Liver (tissue), 9 donors: Measurements from ENCODE around the gene CYP8B1. TPM values are rescaled to one million over a fixed set of nuclear protein-coding genes. Genes with fewer than 3 reads are reported as not detected.

Experiments used
- DNase-seq: peaks from one replicate; pipeline ENCODE4 v3.0.0-alpha.2; 2017; ENCODE audit warnings: low spot score
- H3K27ac ChIP-seq, 2 donors: one replicate each; pipeline ENCODE4 v1.7.0; 2013; ENCODE audit warnings: inconsistent platforms in 2 of 2, low read length in 2 of 2, control low read depth in 1 of 2, low read depth in 1 of 2, mild to moderate bottlenecking in 1 of 2
- H3K27me3 ChIP-seq, 4 donors: one replicate each; pipeline versions ENCODE4 v1.6.1 to v1.7.0; 2013; ENCODE audit warnings: low read length in 3 of 4, inconsistent platforms in 1 of 4, mild to moderate bottlenecking in 1 of 4, moderate library complexity in 1 of 4; ENCODE audit not compliant: control insufficient read depth in 4 of 4, insufficient read depth in 4 of 4
- H3K36me3 ChIP-seq, 4 donors: one replicate each; pipeline versions ENCODE4 v1.6.1 to v1.7.0; 2013; ENCODE audit warnings: low read length in 3 of 4, mild to moderate bottlenecking in 3 of 4, low read depth in 1 of 4, moderate library complexity in 1 of 4; ENCODE audit not compliant: control insufficient read depth in 4 of 4, insufficient read depth in 3 of 4
- H3K4me1 ChIP-seq, 4 donors: one replicate each; pipeline versions ENCODE4 v1.6.1 to v1.7.0; 2013; ENCODE audit warnings: low read length in 3 of 4, mild to moderate bottlenecking in 3 of 4, moderate library complexity in 1 of 4; ENCODE audit not compliant: control insufficient read depth in 4 of 4, insufficient read depth in 4 of 4
- H3K4me3 ChIP-seq, 3 donors: one replicate each; pipeline versions ENCODE4 v1.6.1 to v1.7.0; 2013; ENCODE audit warnings: low read length in 3 of 3, control low read depth in 1 of 3, low read depth in 1 of 3, mild to moderate bottlenecking in 1 of 3
- H3K9ac ChIP-seq, 2 donors: one replicate each; pipeline ENCODE4 v1.7.0; 2013; ENCODE audit warnings: low read length in 2 of 2, mild to moderate bottlenecking in 2 of 2, moderate library complexity in 2 of 2, control low read depth in 1 of 2, low read depth in 1 of 2
- H3K9me3 ChIP-seq, 4 donors: one replicate each; pipeline versions ENCODE4 v1.6.1 to v1.7.0; 2013; ENCODE audit warnings: low read length in 3 of 4; ENCODE audit not compliant: control insufficient read depth in 4 of 4
- CTCF ChIP-seq: fragments of 150-350 bp; IDR thresholded peaks from 2 replicates; pipeline ENCODE4 v1.5.1; 2017; ENCODE audit warnings: improper control_type of control experiment, low read depth, low read length; ENCODE audit not compliant: missing input control
- EGR1 ChIP-seq, 2 donors: IDR thresholded peaks; 2 replicates each; pipeline ENCODE4 v1.6.1; 2016 to 2018; ENCODE audit warnings: antibody characterized with exemption in 2 of 2, low read depth in 2 of 2
- FOXA1 ChIP-seq: IDR thresholded peaks from 2 replicates; pipeline ENCODE4 v1.6.1; 2016; ENCODE audit warnings: antibody characterized with exemption
- FOXA2 ChIP-seq: IDR thresholded peaks from 2 replicates; pipeline ENCODE4 v1.6.1; 2016; ENCODE audit warnings: antibody characterized with exemption
- HNF4G ChIP-seq: IDR thresholded peaks from 2 replicates; pipeline ENCODE4 v1.6.1; 2016; ENCODE audit warnings: antibody characterized with exemption
- MAX ChIP-seq: IDR thresholded peaks from 2 replicates; pipeline ENCODE4 v1.6.1; 2016; ENCODE audit warnings: antibody characterized with exemption
- NR2F2 ChIP-seq: IDR thresholded peaks from 2 replicates; pipeline ENCODE4 v1.6.1; 2016; ENCODE audit warnings: antibody characterized with exemption
- RAD21 ChIP-seq, 2 donors: IDR thresholded peaks; 2 replicates each; pipeline ENCODE4 v1.6.1; 2016; ENCODE audit warnings: antibody characterized with exemption in 2 of 2, mild to moderate bottlenecking in 2 of 2
- REST ChIP-seq: IDR thresholded peaks from 2 replicates; pipeline ENCODE4 v1.6.1; 2016; ENCODE audit warnings: antibody characterized with exemption, mild to moderate bottlenecking
- SP1 ChIP-seq: IDR thresholded peaks from 2 replicates; pipeline ENCODE4 v1.6.1; 2018; ENCODE audit warnings: antibody characterized with exemption, mild to moderate bottlenecking
- TAF1 ChIP-seq: conservative IDR thresholded peaks from 2 replicates; pipeline ENCODE4 v1.6.1; 2016; ENCODE audit warnings: antibody characterized with exemption, mild to moderate bottlenecking
- YY1 ChIP-seq: IDR thresholded peaks from 2 replicates; pipeline ENCODE4 v1.6.1; 2016; ENCODE audit warnings: antibody characterized with exemption, mild to moderate bottlenecking
- WGBS: extraction: QIAGEN DNeasy Blood & Tissue Kit; methylation state at CpG from one replicate; pipeline ENCODE4 v1.1.7; 2013; 5-methylcytosine and 5-hydroxymethylcytosine counted together
- polyA plus RNA-seq, 2 donors: library from polyadenylated mRNA; stranded (reverse) in 1 of 2; unstranded in 1 of 2; fragments of 200-250 nt in 1 of 2; fragments of >200 nt in 1 of 2; fragmentation: Nextera tagmentation in 1 of 2; extraction: Ambion mirVana in 1 of 2; gene quantifications; one replicate each; pipeline versions ENCODE4 v1.2.1 to v1.2.3, GENCODE V29; 2013 to 2015
- total RNA-seq, 2 donors: library from RNA; depleted of rRNA; stranded (reverse); fragments of >200 nt; gene quantifications; one replicate each; pipeline ENCODE4 v1.2.3, GENCODE V29; 2014
- TF ChIP-seq, protein P1 (sequence below): IDR thresholded peaks from 2 replicates; pipeline ENCODE4 v1.6.1; 2016; ENCODE audit warnings: antibody characterized with exemption
- donor health status: healthy.
- donor health status: healthy.
- donor health status: healthy.
- donor health status: healthy.
- donor health status: healthy.

The CYP8B1 gene
- total and polyA plus RNA-seq, 4 donors: 21.2 to 490 (median 223) TPM

DNA sequence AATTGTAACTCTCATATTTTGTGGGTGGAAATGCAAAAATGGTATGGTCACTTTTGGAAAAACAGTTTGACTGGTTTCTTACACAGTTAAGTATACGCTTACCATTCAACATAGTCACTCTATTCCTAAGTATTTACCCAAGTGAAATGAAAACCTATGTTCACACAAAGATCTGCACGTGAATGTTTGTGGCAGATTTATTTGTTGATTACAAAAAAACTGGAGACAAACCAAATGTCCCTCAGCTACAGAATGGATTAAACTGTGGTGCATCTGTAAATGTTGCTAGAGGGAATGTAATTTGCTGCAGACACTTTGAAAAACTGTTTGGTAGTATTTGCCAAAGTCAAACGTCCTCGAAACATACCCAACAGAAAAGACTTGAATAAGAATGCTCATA is 37.1 kb downstream of the CYP8B1 start:
- no peak overlapping the region for H3K9ac ChIP-seq
- H3K27ac ChIP-seq: no peak overlapping the region
- H3K27me3 ChIP-seq: no peaks in the 10 kb centered on the region
- no peaks in the 10 kb centered on the region for H3K36me3 ChIP-seq
- 74% methylated on average over 4 of the region's 4 CpGs for WGBS
- H3K4me3 ChIP-seq: no peak overlapping the region
- peaks cover 0 to 14% (median 4%) of the 10 kb centered on the region in 4 donors for H3K4me1 ChIP-seq
- DNase-seq: no peak
- TF ChIP-seq TAF1: no peak
- no peak for TF ChIP-seq HNF4G
- TF ChIP-seq, protein P1, sequence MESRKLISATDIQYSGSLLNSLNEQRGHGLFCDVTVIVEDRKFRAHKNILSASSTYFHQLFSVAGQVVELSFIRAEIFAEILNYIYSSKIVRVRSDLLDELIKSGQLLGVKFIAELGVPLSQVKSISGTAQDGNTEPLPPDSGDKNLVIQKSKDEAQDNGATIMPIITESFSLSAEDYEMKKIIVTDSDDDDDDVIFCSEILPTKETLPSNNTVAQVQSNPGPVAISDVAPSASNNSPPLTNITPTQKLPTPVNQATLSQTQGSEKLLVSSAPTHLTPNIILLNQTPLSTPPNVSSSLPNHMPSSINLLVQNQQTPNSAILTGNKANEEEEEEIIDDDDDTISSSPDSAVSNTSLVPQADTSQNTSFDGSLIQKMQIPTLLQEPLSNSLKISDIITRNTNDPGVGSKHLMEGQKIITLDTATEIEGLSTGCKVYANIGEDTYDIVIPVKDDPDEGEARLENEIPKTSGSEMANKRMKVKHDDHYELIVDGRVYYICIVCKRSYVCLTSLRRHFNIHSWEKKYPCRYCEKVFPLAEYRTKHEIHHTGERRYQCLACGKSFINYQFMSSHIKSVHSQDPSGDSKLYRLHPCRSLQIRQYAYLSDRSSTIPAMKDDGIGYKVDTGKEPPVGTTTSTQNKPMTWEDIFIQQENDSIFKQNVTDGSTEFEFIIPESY: no peak
- no peak for TF ChIP-seq MAX
- TF ChIP-seq EGR1 (IDR thresholded peaks at IDR 0.05; ENCODE audit: low read depth in 2 of 2): no peak
- H3K9me3 ChIP-seq: no peaks in the 10 kb centered on the region

GRCh38 chr3:42836150-42837123 is 39.2 kb downstream of the CYP8B1 start:
- H3K4me3 ChIP-seq: no peak overlapping the region
- no peak overlapping the region for H3K27ac ChIP-seq
- no peaks in the 10 kb centered on the region for H3K9me3 ChIP-seq
- TF ChIP-seq YY1: no peak
- no peak for TF ChIP-seq FOXA1
- no peak for TF ChIP-seq MAX
- no peak for TF ChIP-seq REST
- TF ChIP-seq, protein P1: no peak
- no peak for TF ChIP-seq EGR1 (IDR thresholded peaks at IDR 0.05; ENCODE audit: low read depth in 2 of 2)
- no peak for TF ChIP-seq CTCF
- no peak for TF ChIP-seq NR2F2
- no peak for TF ChIP-seq FOXA2
- no peak for TF ChIP-seq RAD21 (IDR thresholded peaks at IDR 0.05)
- TF ChIP-seq HNF4G: no peak
- no peak for TF ChIP-seq SP1
- H3K4me1 ChIP-seq: peaks cover under 1 to 11% (median 8%) of the 10 kb centered on the region in 4 donors
- H3K27me3 ChIP-seq: no peaks in the 10 kb centered on the region
- 95% methylated on average over 5 of the region's 5 CpGs for WGBS
- H3K9ac ChIP-seq: no peak overlapping the region
- no peak for DNase-seq
- H3K36me3 ChIP-seq: no peaks in the 10 kb centered on the region
